Ovary (tissue), 9 donors: Measurements from ENCODE around the gene DOCK4. TPM values are rescaled to one million over a fixed set of nuclear protein-coding genes. Genes with fewer than 3 reads are reported as not detected.

Experiments used
- DNase-seq, 5 donors: peaks; one replicate each; pipeline ENCODE4 v3.0.0-alpha.2; 2019 to 2020
- H3K27ac ChIP-seq, 2 donors: fragments of 200-600 bp; one replicate each; pipeline versions ENCODE4 v1.5.1 to v1.8.0; 2019 to 2022
- H3K27me3 ChIP-seq: fragments of 200-600 bp; one replicate; pipeline ENCODE4 v1.8.0; 2022
- H3K36me3 ChIP-seq: fragments of 200-600 bp; sonication (generic); one replicate; pipeline ENCODE4 v1.5.1; 2019
- H3K4me1 ChIP-seq: one replicate; pipeline ENCODE4 v1.8.1; 2013; ENCODE audit warnings: mild to moderate bottlenecking, moderate library complexity; ENCODE audit not compliant: insufficient read depth
- H3K4me3 ChIP-seq: fragments of 200-600 bp; sonication (generic); one replicate; pipeline ENCODE4 v1.5.1; 2017
- H3K9me3 ChIP-seq, 2 donors: fragments of 200-600 bp in 1 of 2; sonication (generic) in 1 of 2; one replicate each; pipeline versions ENCODE4 v1.5.1 to v1.8.1; 2013 to 2019; ENCODE audit warnings: mild to moderate bottlenecking in 1 of 2, moderate library complexity in 1 of 2
- EP300 ChIP-seq: sonication (generic); formaldehyde crosslinking; IDR thresholded peaks from one replicate; pipeline ENCODE4 v1.6.1; 2017; ENCODE audit warnings: antibody characterized with exemption
- POLR2A ChIP-seq: fragments of 450-650 bp; IDR thresholded peaks from one replicate; pipeline ENCODE4 v1.6.1; 2017; ENCODE audit warnings: antibody characterized with exemption, mild to moderate bottlenecking, moderate library complexity
- WGBS, 3 donors: extraction: QIAGEN DNeasy Blood & Tissue Kit in 1 of 3; methylation state at CpG; one replicate each; pipeline versions ENCODE4 v1.1.5 to v1.1.7; 2013 to 2017; 5-methylcytosine and 5-hydroxymethylcytosine counted together
- intact Hi-C, 4 donors: fragments of 100-400 bp; cut with DNase I; formaldehyde crosslinking; loops; one replicate each; pipeline versions ENCODE4 v1.11.0 to v1.15.1; 2022 to 2023
- polyA plus RNA-seq, 2 donors: library from polyadenylated mRNA; stranded (reverse); fragments of 200-250 nt in 1 of 2; fragments of 350-450 nt in 1 of 2; fragmentation: Illumina TruSeq in 1 of 2; extraction: RNeasy Lipid Tissue Mini Kit (QIAGEN cat#74804) in 1 of 2; gene quantifications; one replicate each; pipeline ENCODE4 v1.2.3, GENCODE V29; 2013 to 2014
- total RNA-seq, 7 donors: library from RNA; depleted of rRNA in 2 of 7; stranded (reverse); fragments of >200 nt in 2 of 7; fragmentation: NEBNext Ultra II Directional in 3 of 7; extraction: Animal tissue kit (Norgen Biotek cat#: 25700) in 3 of 7; gene quantifications; one replicate each; pipeline versions ENCODE4 v1.1.0 to v1.2.4, GENCODE V29; 2016 to 2023
- TF ChIP-seq, protein P1 (sequence below), 3 donors: fragments of 450-650 bp in 2 of 3; fragments of 200-600 bp in 1 of 3; IDR thresholded peaks; one replicate each; pipeline versions ENCODE4 v1.5.1 to v1.8.0; 2016 to 2022; ENCODE audit warnings: antibody characterized with exemption in 3 of 3, mild to moderate bottlenecking in 1 of 3
- donor health status: DM: no; HTN: no; CAD: no; lungs with moderate emphysema.
- donor health status: DM: no; HTN: no; CAD: no.
- donor health status: Bipolar disorder and iron deficiency.
- donor health status: DM: yes; HTN: yes; CAD: no.
- donor health status: DM: no; HTN: no; CAD: no.
- donor health status: DM: yes; HTN: yes; CAD: no.

DOCK4 gene
- total and polyA plus RNA-seq, 9 donors = 9.5 to 39.7 (median 27.3) TPM

DNA sequence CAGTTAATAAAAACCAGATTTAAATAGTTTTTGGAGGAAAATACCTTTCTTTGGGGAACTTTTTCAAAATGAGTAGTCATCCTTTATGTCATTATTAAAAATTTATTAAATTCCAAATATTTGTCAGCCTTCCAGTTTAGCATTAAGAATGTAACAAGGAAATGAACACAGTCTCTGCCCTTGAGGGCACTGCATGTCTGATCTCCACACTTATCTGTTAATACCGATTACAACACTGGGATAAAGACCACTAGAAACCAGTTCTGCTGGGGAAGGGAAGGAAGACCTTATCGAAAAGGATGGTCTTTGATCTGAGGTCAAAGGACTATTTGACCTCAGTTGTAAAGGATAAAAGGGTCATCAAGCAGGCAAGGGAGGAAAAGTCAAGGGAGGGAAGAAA is 320.0 kb downstream of the DOCK4 start:
- H3K27me3 ChIP-seq = no peaks in the 10 kb centered on the region
- no peak overlapping the region for H3K4me3 ChIP-seq
- H3K36me3 ChIP-seq = no peaks in the 10 kb centered on the region
- 59 to 70% (median 65%) methylated on average over 2 of the region's 2 CpGs for WGBS, 3 donors
- TF ChIP-seq, protein P1, sequence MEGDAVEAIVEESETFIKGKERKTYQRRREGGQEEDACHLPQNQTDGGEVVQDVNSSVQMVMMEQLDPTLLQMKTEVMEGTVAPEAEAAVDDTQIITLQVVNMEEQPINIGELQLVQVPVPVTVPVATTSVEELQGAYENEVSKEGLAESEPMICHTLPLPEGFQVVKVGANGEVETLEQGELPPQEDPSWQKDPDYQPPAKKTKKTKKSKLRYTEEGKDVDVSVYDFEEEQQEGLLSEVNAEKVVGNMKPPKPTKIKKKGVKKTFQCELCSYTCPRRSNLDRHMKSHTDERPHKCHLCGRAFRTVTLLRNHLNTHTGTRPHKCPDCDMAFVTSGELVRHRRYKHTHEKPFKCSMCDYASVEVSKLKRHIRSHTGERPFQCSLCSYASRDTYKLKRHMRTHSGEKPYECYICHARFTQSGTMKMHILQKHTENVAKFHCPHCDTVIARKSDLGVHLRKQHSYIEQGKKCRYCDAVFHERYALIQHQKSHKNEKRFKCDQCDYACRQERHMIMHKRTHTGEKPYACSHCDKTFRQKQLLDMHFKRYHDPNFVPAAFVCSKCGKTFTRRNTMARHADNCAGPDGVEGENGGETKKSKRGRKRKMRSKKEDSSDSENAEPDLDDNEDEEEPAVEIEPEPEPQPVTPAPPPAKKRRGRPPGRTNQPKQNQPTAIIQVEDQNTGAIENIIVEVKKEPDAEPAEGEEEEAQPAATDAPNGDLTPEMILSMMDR (IDR thresholded peaks at IDR 0.05) = no peak
- TF ChIP-seq POLR2A = no peak
- no peak for TF ChIP-seq EP300
- H3K27ac ChIP-seq = no peak overlapping the region
- no peaks in the 10 kb centered on the region for H3K4me1 ChIP-seq
- intact Hi-C loops = no loop called here
- no peaks in the 10 kb centered on the region for H3K9me3 ChIP-seq
- DNase-seq = no peak

DNA sequence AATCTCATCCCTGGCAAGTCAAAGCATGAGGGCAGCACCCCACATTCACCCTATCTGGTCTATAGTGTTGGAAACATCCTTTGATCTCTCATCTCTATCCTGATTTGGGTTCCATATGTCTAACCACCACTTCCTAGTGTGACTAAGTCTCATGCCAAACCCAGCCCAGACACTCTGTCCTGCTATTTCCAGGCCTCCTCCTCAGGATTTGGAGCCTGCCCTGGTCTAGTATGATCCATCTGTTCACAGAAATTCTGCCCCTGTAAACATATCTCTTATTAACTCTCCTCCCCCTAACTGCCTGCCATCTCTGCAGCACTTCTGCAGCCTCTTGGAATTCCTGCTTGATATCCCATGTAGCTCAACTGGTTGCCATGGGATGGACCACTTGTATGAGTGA is 323.0 kb downstream of the DOCK4 start:
- DNase-seq = no peak
- no peaks in the 10 kb centered on the region for H3K4me1 ChIP-seq
- H3K27ac ChIP-seq = no peak overlapping the region
- H3K27me3 ChIP-seq = no peaks in the 10 kb centered on the region
- H3K36me3 ChIP-seq = no peaks in the 10 kb centered on the region
- no peak overlapping the region for H3K4me3 ChIP-seq
- no peaks in the 10 kb centered on the region for H3K9me3 ChIP-seq
- TF ChIP-seq, protein P1 (IDR thresholded peaks at IDR 0.05) = no peak
- no peak for TF ChIP-seq EP300
- TF ChIP-seq POLR2A = no peak
- intact Hi-C loops = no loop called here

DNA sequence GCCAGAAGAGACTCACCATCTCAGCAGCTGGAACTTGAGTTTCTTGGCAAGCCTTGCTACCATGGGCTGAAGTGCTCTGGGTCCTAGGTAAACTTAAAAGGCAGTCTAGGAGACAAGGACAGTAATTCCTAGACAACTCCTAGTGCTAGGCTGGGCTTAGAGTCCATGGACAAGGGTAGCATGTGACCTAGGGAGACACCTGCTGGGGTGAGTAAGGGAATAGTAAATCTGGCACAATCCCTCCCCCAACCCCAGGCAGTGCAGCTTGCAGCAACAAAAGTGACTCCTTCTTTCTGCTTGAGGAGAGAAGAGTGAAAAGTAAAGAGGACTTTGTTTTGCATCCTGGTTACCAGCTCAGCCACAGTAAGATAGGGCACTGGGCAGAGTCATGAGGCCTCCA is 327.4 kb downstream of the DOCK4 start:
- Histone ChIP-seq H3K9me3 (no peaks in the 10 kb centered on the region), H3K27ac (no peak overlapping the region), H3K36me3 (no peaks in the 10 kb centered on the region), H3K4me3 (no peak overlapping the region), H3K4me1 (peaks cover 5% of the 10 kb centered on the region), H3K27me3 (no peaks in the 10 kb centered on the region)
- TF ChIP-seq EP300 (no peak), POLR2A (no peak)
- TF ChIP-seq, protein P1 (IDR thresholded peaks at IDR 0.05) = no peak
- intact Hi-C loops = no loop called here
- no peak for DNase-seq

DNA sequence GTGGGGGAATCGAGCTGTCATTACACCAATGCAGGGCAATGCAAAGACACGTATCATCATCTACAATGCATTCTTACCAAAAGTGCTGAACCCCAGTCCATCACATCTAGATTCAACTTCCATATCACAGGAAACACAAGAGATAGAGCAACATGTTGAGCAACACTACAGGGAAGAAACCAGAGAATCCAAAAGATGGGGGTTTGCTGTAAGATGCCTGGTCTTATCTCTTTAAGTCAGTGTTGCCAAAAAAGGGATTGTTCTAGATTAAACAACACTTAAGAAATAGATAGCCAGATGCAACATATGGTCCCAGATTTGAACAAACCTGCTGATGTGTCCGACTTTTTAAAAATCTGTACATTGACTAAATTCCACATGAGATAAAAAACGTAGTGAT is 328.3 kb downstream of the DOCK4 start:
- WGBS, 3 donors = 92 to 94% (median 93%) methylated on average over 4 of the region's 4 CpGs
- TF ChIP-seq POLR2A = no peak
- TF ChIP-seq EP300 = no peak
- TF ChIP-seq, protein P1 (IDR thresholded peaks at IDR 0.05) = no peak
- H3K4me1 ChIP-seq = peaks cover 8% of the 10 kb centered on the region

More for the DNA sequence above, 328.3 kb downstream of the DOCK4 start:
- Histone ChIP-seq H3K9me3 (no peaks in the 10 kb centered on the region), H3K36me3 (no peaks in the 10 kb centered on the region), H3K27ac (no peak overlapping the region), H3K4me3 (no peak overlapping the region), H3K27me3 (no peaks in the 10 kb centered on the region)
- no peak for DNase-seq
- intact Hi-C loops = no loop called here
